Measurements from ENCODE around the gene COPRS.
"Not testable (repeated sequence)": the region's sequence is repeated elsewhere in the genome, so short reads cannot be mapped to it uniquely, and the experiment has no call there.

DNA sequence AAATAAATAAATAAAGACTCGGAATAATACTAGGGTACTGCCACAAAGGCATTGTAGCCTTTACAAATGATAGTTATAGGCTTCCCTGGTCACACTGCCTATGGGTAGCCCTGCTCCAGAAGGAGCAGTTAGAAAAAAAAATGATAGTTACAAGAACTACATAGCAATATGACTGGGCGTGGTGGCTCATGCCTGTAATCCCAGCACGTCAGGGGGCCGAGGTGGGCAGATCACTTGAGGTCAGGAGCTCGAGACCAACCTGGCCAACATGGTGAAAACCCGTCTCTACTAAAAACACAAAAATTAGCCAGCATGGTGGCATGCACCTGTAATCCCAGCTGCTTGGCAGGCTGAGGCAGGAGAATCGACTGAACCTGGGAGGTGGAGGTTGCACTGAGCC, 40.2 kb downstream of the COPRS start:
- TF ChIP-seq, protein P1, sequence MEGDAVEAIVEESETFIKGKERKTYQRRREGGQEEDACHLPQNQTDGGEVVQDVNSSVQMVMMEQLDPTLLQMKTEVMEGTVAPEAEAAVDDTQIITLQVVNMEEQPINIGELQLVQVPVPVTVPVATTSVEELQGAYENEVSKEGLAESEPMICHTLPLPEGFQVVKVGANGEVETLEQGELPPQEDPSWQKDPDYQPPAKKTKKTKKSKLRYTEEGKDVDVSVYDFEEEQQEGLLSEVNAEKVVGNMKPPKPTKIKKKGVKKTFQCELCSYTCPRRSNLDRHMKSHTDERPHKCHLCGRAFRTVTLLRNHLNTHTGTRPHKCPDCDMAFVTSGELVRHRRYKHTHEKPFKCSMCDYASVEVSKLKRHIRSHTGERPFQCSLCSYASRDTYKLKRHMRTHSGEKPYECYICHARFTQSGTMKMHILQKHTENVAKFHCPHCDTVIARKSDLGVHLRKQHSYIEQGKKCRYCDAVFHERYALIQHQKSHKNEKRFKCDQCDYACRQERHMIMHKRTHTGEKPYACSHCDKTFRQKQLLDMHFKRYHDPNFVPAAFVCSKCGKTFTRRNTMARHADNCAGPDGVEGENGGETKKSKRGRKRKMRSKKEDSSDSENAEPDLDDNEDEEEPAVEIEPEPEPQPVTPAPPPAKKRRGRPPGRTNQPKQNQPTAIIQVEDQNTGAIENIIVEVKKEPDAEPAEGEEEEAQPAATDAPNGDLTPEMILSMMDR (IDR thresholded peaks at IDR 0.05) = not testable (repeated sequence)
- not testable (repeated sequence) for TF ChIP-seq GABPA (IDR thresholded peaks at IDR 0.05; ENCODE audit: low read depth); POLR2AphosphoS5 (IDR thresholded peaks at IDR 0.05; ENCODE audit: low read depth, low read length); MEF2A (IDR thresholded peaks at IDR 0.05; ENCODE audit: borderline replicate concordance, low read depth); TEAD4 (IDR thresholded peaks at IDR 0.05; ENCODE audit: borderline replicate concordance, insufficient read depth); EP300 (IDR thresholded peaks at IDR 0.05; ENCODE audit: borderline replicate concordance in 1 of 2, low read depth in 1 of 2, low read length in 1 of 2); EZH2phosphoT487 (IDR thresholded peaks at IDR 0.05; ENCODE audit: borderline replicate concordance, low read depth); SMC3 (IDR thresholded peaks at IDR 0.05; ENCODE audit: low read depth, low read length); ELF1 (IDR thresholded peaks at IDR 0.05)
- TF ChIP-seq, protein P2, sequence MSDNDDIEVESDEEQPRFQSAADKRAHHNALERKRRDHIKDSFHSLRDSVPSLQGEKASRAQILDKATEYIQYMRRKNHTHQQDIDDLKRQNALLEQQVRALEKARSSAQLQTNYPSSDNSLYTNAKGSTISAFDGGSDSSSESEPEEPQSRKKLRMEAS (IDR thresholded peaks at IDR 0.05; ENCODE audit: low read depth) = not testable (repeated sequence)
- TF ChIP-seq, protein P3, sequence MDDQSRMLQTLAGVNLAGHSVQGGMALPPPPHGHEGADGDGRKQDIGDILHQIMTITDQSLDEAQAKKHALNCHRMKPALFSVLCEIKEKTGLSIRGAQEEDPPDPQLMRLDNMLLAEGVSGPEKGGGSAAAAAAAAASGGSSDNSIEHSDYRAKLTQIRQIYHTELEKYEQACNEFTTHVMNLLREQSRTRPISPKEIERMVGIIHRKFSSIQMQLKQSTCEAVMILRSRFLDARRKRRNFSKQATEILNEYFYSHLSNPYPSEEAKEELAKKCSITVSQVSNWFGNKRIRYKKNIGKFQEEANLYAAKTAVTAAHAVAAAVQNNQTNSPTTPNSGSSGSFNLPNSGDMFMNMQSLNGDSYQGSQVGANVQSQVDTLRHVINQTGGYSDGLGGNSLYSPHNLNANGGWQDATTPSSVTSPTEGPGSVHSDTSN (IDR thresholded peaks at IDR 0.05) = not testable (repeated sequence)
- TF ChIP-seq, protein P4, sequence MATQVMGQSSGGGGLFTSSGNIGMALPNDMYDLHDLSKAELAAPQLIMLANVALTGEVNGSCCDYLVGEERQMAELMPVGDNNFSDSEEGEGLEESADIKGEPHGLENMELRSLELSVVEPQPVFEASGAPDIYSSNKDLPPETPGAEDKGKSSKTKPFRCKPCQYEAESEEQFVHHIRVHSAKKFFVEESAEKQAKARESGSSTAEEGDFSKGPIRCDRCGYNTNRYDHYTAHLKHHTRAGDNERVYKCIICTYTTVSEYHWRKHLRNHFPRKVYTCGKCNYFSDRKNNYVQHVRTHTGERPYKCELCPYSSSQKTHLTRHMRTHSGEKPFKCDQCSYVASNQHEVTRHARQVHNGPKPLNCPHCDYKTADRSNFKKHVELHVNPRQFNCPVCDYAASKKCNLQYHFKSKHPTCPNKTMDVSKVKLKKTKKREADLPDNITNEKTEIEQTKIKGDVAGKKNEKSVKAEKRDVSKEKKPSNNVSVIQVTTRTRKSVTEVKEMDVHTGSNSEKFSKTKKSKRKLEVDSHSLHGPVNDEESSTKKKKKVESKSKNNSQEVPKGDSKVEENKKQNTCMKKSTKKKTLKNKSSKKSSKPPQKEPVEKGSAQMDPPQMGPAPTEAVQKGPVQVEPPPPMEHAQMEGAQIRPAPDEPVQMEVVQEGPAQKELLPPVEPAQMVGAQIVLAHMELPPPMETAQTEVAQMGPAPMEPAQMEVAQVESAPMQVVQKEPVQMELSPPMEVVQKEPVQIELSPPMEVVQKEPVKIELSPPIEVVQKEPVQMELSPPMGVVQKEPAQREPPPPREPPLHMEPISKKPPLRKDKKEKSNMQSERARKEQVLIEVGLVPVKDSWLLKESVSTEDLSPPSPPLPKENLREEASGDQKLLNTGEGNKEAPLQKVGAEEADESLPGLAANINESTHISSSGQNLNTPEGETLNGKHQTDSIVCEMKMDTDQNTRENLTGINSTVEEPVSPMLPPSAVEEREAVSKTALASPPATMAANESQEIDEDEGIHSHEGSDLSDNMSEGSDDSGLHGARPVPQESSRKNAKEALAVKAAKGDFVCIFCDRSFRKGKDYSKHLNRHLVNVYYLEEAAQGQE (IDR thresholded peaks at IDR 0.05; ENCODE audit: low read depth, low read length) = not testable (repeated sequence)
